K562 (cell line): Measurements from ENCODE around the gene RNF41. TPM values are rescaled to one million over a fixed set of nuclear protein-coding genes. Genes with fewer than 3 reads are reported as not detected.
A peak's percentile ranks its signal among the peaks of the same experiment; 100 is the strongest.

Experiments used
- BCL6 ChIP-seq: fragments of 250-450 bp; sonication (Bioruptor Pico); IDR thresholded peaks from 2 replicates; pipeline ENCODE4 v1.4.0; 2020
- BHLHE40 ChIP-seq: IDR thresholded peaks from 2 replicates; pipeline ENCODE4 v1.6.1; 2011; ENCODE audit warnings: low read length, improper control_type of control experiment
- CREB1 ChIP-seq, 2 experiments: sonication (generic) in 1 of 2; formaldehyde crosslinking in 1 of 2; IDR thresholded peaks; 2 replicates each; pipeline versions ENCODE4 v1.6.1 to v1.8.0; 2012 to 2022; ENCODE audit warnings: inconsistent platforms in 1 of 2, mild to moderate bottlenecking in 1 of 2, missing genetic modification reagents in 1 of 2, moderate library complexity in 1 of 2
- ESRRA ChIP-seq: fragments of 450-650 bp; IDR thresholded peaks from 2 replicates; pipeline ENCODE4 v1.6.1; 2014; ENCODE audit warnings: low read depth, mild to moderate bottlenecking, moderate library complexity, borderline replicate concordance
- FOSL1 ChIP-seq: fragments of 200-800 bp; sonication (Bioruptor generic); conservative IDR thresholded peaks from 2 replicates; pipeline ENCODE4 v1.6.1; 2016; ENCODE audit warnings: missing genetic modification characterization, missing compliant biosample characterization
- MTA1 ChIP-seq: fragments of 450-650 bp; IDR thresholded peaks from 2 replicates; pipeline ENCODE4 v1.6.1; 2017; ENCODE audit warnings: borderline replicate concordance
- MYC ChIP-seq, 2 experiments: fragments of 250-450 bp in 1 of 2; sonication (Bioruptor Pico) in 1 of 2; IDR thresholded peaks; 2 replicates each; pipeline versions ENCODE4 v1.5.1 to v1.6.1; 2012 to 2021; ENCODE audit warnings: low read depth in 2 of 2, borderline replicate concordance in 1 of 2, improper control_type of control experiment in 1 of 2, low read length in 1 of 2, mild to moderate bottlenecking in 1 of 2, moderate library complexity in 1 of 2
- NFYB ChIP-seq: IDR thresholded peaks from 2 replicates; pipeline ENCODE4 v1.6.1; 2011; ENCODE audit warnings: mild to moderate bottlenecking, moderate library complexity; ENCODE audit not compliant: insufficient read length; ENCODE audit errors: extremely low read depth
- NRF1 ChIP-seq, 2 experiments: fragments of 450-650 bp; IDR thresholded peaks in 1 of 2; conservative IDR thresholded peaks in 1 of 2; 2 replicates each; pipeline ENCODE4 v1.6.1; 2014; ENCODE audit warnings: mild to moderate bottlenecking in 2 of 2
- SAP30 ChIP-seq: fragments of 200-600 bp; sonication (generic); IDR thresholded peaks from 2 replicates; pipeline ENCODE4 v1.6.1; 2012; ENCODE audit warnings: borderline replicate concordance, low read depth, mild to moderate bottlenecking, moderate library complexity, low read length, control low read depth, inconsistent platforms; ENCODE audit not compliant: insufficient read depth, poor library complexity, severe bottlenecking
- SOX6 ChIP-seq: fragments of 450-650 bp; IDR thresholded peaks from 2 replicates; pipeline ENCODE4 v1.6.1; 2014; ENCODE audit warnings: mild to moderate bottlenecking
- TAF1 ChIP-seq: IDR thresholded peaks from 2 replicates; pipeline ENCODE4 v1.6.1; 2011; ENCODE audit warnings: mild to moderate bottlenecking, low read length, moderate library complexity; ENCODE audit not compliant: insufficient read depth, control insufficient read depth, severe bottlenecking; ENCODE audit errors: extremely low read depth
- USF2 ChIP-seq: sonication (generic); formaldehyde crosslinking; IDR thresholded peaks from 2 replicates; pipeline ENCODE4 v1.5.0; 2020; ENCODE audit warnings: missing genetic modification reagents
- ZNF12 ChIP-seq: sonication (generic); formaldehyde crosslinking; IDR thresholded peaks from 2 replicates; pipeline ENCODE4 v1.4.0; 2020; ENCODE audit warnings: mild to moderate bottlenecking, missing genetic modification reagents
- ZNF263 ChIP-seq: sonication (generic); formaldehyde crosslinking; IDR thresholded peaks from 2 replicates; pipeline ENCODE4 v1.8.0; 2022; ENCODE audit warnings: mild to moderate bottlenecking, missing genetic modification reagents, borderline replicate concordance
- ZNF511 ChIP-seq: sonication (generic); formaldehyde crosslinking; IDR thresholded peaks from 2 replicates; pipeline ENCODE4 v1.8.0; 2022; ENCODE audit warnings: mild to moderate bottlenecking, missing genetic modification reagents
- ZNF639 ChIP-seq, 2 experiments: fragments of 200-800 bp in 1 of 2; sonication (Bioruptor generic) in 1 of 2; sonication (generic) in 1 of 2; formaldehyde crosslinking in 1 of 2; IDR thresholded peaks in 1 of 2; conservative IDR thresholded peaks in 1 of 2; 2 replicates each; pipeline versions ENCODE4 v1.5.0 to v1.6.1; 2016 to 2020; ENCODE audit warnings: missing compliant biosample characterization in 1 of 2, missing genetic modification characterization in 1 of 2, missing genetic modification reagents in 1 of 2
- polyA plus RNA-seq, 8 experiments: library from polyadenylated mRNA; depleted of rRNA in 4 of 8; stranded (reverse) in 5 of 8; unstranded in 3 of 8; fragments of >200 nt; fragmentation: Nextera tagmentation in 2 of 8; fragmentation: Illumina TruSeq in 1 of 8; extraction: Ambion mirVana in 2 of 8; extraction: Trizol in 1 of 8; gene quantifications; 2 replicates each; pipeline versions ENCODE4 v1.2.1 to v1.2.3, GENCODE V29; 2011 to 2014; ENCODE audit warnings: inconsistent platforms in 1 of 8, missing spikeins in 1 of 8
- total RNA-seq, 7 experiments: library from RNA; depleted of rRNA in 6 of 7; stranded (reverse); fragments of >200 nt in 6 of 7; fragmentation: Illumina TruSeq in 2 of 7; extraction: Trizol in 2 of 7; gene quantifications; 2 replicates each; pipeline versions ENCODE4 v1.2.1 to v1.2.3, GENCODE V29; 2011 to 2021; ENCODE audit warnings: low replicate concordance in 1 of 7

The RNF41 gene
- total and polyA plus RNA-seq, 9 of the 15 experiments (the other 6 are each of a cell fraction or from before 2014, with no cell fraction given) = 28.2 to 46.8 (median 33.8) TPM

GRCh38 chr12:56258068-56258819 is 36.5 kb upstream of the RNF41 start, which contains the start of gene ANKRD52 (continued):
- TF ChIP-seq TAF1 (peak; percentile 61), ZNF511 (CRISPR knock-in tag) (peak; percentile 83; the same call in 1 of the 2 replicates), ESRRA (peak; percentile 66), MTA1 (0 out of 2 replicates have a peak, but pooled peaks have one; percentile 18), ZNF263 (CRISPR knock-in tag) (peak; percentile 19; the same call in 1 of the 2 replicates), USF2 (CRISPR knock-in tag) (peak; percentile 23; the same call in 1 of the 2 replicates), ZNF639 (CRISPR knock-in tag; conservative IDR thresholded peaks at IDR 0.05 in 1 of 2, IDR thresholded peaks at IDR 0.05 in 1 of 2) (peak in 1 of 2 experiments; percentile 88; a peak in 3 of 4 replicates), MYC (IDR thresholded peaks at IDR 0.05; ENCODE audit: low read depth, low read length) (peak; percentile 52), MYC (CRISPR knock-in tag; IDR thresholded peaks at IDR 0.05; ENCODE audit: borderline replicate concordance, low read depth) (no peak), BCL6 (no peak), NFYB (no peak), BHLHE40 (no peak), SOX6 (0 out of 2 replicates have a peak, but pooled peaks have one; percentile 29), CREB1 (IDR thresholded peaks at IDR 0.05) (no peak), CREB1 (CRISPR knock-in tag; IDR thresholded peaks at IDR 0.05) (0 out of 2 replicates have a peak, but pooled peaks have one; percentile 30), NRF1 (conservative IDR thresholded peaks at IDR 0.05 in 1 of 2, IDR thresholded peaks at IDR 0.05 in 1 of 2) (peak in 1 of 2 experiments; percentile 34; a peak in 2 of 4 replicates), FOSL1 (tag) (peak; percentile 30; the same call in 1 of the 2 replicates), SAP30 (peak; percentile 72), ZNF12 (peak; percentile 74)
